ENCODE data around the gene PDLIM5.
"Not testable (repeated sequence)": the region's sequence is repeated elsewhere in the genome, so short reads cannot be mapped to it uniquely, and the experiment has no call there.

The PDLIM5 gene

GRCh38 chr4:94665021-94665420 is 213.3 kb downstream of the PDLIM5 start:
- not testable (repeated sequence) for DNase-seq

GRCh38 chr4:94665500-94666404 is 214.0 kb downstream of the PDLIM5 start:
- no peak for DNase-seq

GRCh38 chr4:94668724-94669123 is 217.0 kb downstream of the PDLIM5 start:
- DNase-seq, result no peak

DNA sequence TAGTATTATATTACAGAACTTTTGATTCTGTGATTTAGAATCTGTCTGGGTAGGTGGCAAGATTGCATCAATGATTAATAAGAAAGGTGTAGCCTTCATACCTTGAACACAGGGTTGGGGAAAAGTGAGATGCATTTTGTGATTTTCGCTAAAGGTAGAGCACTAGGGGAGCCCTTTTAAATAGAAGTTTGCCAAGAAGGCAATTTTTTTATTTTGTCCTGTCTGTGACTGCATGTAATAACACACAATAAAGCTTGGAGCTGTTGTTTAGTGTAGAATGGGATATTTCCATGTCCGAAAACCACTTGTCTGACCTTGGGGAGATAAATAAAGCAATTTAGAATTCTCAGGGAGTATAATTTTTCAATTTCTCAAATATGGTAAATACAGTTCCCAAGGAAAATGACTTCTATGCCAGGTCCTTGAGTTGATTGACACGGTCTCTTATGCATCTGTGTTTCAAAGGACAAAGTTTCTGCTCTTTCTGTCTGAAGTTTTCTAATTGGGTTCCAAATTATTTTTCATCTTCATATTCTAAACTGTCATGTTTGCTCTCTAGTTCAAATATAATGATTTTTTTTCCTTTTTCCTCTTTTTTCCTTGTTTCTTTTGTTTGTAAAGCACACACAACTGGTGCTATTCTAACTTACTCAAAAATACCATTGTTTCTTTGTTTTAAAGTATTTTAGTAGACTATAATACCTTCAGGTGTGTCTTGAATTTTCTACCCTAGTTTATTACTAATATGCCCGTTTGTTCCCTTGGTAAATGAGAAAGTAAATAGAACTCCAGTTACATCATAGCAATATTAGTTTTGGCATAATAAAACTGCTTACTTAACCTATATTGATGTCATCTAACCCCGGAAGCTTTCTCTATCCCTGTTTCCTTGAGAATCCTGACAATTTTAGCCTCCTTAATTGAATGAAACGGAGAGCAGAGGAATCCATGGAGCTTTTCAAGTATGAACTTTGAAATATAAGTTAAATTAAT is 218.2 kb downstream of the PDLIM5 start:
- no peak for DNase-seq

GRCh38 chr4:94671113-94671512 is 219.4 kb downstream of the PDLIM5 start:
- DNase-seq, result no peak

- DNase-seq, result no peak
These were observed 222.2 kb downstream of the PDLIM5 start for GRCh38 chr4:94673961-94674360.

- DNase-seq, result no peak
These were observed 225.2 kb downstream of the PDLIM5 start for GRCh38 chr4:94676970-94677369.

DNA sequence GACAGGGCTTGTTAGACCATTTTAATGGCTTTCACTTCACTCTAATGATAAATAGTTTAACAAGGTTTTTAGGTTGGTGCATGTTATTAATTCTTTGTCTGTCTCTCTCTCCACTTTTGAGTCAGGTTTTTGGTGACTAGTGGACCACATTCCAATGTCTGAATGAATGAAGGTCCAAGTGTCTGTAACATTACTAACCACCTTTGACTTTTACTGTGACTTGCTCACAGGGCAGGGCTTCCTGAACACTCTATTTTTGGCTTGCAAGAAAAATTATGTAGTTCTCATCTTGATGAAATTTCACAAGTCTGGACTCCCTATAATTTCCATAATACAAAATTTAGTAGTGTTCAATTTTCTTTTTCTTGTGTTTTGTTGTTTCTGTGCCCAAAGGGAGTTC is 227.2 kb downstream of the PDLIM5 start:
- no peak for DNase-seq

DNA sequence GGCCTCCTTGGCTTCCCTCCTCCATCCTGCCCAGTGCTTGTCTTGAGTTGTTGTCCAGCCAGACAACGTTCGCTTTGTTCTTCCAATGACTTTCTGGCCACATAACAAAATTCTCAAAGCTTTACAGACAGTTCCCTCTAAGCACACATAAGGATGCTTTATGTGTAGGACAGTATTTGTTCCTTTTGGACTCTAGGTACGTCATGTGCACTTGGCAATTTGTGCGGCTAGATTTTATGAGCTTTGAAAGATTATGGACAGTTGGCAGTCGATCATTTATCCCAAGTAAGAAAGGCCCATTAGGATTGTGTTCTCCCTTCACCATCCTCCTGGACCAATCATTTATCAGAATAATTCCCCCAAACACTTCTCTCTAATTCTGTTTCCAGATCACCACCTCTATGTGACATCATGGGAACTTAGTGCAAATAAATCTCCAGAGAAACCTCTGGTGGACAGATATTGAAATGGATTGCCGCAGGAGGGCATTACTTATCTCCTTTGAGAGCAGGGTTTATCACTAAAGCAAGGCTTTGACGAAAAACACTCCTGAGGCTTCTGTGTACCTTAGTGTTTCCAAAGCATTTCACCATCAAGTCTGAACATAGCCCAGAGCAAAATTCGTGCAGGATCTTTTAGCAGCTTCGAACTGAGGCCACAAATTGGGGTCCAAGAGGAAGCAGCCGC is 228.6 kb downstream of the PDLIM5 start:
- DNase-seq, result no peak

- no peak for DNase-seq
These were observed 234.3 kb downstream of the PDLIM5 start for GRCh38 chr4:94686086-94686485.

DNA sequence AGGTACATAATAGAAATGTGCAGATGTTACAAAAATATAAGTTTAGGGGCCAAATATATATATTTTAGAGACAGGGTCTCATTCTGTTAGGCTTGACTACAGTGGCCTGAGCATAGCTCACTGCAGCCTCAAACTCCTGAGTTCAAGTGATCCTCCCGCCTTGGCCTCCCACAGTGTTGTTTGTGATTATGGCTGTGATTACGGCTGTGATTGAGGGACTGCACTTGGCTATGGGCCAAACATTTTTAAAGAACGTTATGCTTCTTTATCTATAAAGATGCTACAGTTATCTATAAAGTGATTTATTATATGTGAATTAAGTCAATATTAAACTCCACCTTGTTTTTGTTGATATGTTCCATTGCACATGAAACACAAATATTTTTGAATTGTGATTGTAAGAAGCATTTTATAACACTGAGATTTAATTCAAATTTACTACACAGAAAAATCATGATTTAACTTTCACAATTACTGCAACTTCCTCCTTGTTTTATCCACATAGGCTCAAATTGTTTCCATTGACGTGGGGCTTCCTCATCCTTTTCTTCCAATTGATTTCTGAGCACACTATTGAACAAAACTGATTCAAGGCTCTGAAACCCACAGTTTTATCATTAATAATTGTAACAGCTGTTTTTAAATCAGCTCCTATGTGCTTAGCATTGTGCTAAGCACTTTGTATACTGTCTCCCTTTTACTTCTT is 237.6 kb downstream of the PDLIM5 start:
- no peak for DNase-seq

DNA sequence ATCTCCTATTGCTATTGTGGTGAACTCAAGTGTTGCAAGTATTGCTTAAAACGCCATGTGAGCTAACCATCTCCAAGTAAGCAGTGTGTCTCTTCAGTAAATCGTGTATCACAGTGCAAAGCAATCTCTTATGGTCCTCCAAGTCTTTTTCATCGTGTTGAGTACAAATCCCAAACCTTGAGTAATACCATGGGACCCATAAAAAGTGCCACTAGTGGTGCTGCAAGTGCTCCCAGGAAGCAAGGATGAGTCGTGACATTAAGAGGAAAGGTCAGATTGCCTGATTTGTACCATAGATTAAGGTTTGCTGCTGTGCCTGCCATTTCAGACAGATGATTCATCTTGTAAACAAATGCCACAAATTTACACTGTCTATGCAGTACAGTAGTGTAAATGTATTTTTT is 239.1 kb downstream of the PDLIM5 start:
- no peak for DNase-seq

DNA sequence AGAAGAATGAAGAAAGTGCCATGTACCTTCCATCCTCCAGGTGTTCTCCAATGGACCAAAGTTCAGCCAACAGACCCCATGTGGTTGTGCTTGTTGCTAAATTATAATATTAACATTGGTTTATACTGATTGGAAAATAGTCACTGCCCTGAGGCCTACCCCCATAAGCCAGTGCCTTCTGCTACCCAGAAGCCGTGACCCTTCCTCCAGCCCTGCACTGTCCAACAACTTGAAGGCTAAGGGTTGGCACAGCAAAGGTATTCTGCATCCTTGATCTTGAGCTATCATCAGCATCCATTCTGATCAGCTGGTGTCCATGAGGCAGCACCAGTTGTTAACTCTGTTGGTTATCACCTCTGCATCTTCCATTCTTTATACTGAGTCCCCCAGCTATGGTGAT is 239.8 kb downstream of the PDLIM5 start:
- no peak for DNase-seq

GRCh38 chr4:94695384-94695783 is 243.6 kb downstream of the PDLIM5 start:
- DNase-seq, result no peak

- no peak for DNase-seq
These were observed 246.4 kb downstream of the PDLIM5 start for GRCh38 chr4:94698187-94698586.

GRCh38 chr4:94700298-94700697 is 248.6 kb downstream of the PDLIM5 start:
- DNase-seq, result no peak

GRCh38 chr4:94701631-94702300 is 250.0 kb downstream of the PDLIM5 start:
- DNase-seq, result no peak

DNA sequence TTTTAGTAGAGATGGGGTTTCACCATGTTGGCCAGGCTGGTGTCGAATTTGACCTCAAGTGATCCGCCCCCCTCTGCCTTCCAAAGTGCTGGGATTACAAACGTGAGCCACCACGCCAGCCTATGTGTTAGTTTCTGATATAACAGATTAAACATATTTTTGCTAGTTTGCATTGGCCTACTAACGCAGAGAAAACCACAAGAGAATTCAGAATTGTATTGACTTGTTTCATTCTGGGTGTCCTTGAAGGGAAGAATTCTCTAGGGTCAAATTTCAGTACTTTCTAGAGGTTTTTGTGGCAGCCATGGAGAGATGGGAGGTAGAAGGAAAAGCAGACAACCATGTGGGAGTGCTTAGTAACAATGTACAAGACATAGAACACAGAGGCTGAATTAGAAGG is 259.9 kb downstream of the PDLIM5 start:
- DNase-seq, result no peak

- DNase-seq, result no peak
These were observed 262.8 kb downstream of the PDLIM5 start for GRCh38 chr4:94714365-94715160.

DNA sequence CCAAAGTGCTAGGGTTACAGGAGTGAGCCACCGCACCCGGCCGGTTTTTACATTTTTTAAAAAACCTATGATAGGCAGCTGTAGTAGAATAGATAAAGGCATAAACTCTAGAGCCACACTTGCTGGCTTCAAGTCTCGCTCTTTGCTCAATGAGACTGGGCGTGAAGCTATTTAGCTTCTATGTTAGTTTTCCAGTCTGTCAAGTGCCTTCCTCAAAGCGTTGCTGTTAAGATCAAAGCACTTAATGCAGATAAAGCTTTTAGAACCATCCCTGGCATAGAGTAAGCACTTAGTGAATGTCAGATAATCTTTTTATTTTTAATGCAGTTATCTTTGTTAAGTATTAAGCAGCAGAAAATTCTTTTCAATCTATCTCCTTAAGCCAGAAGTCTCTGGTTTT is 264.0 kb downstream of the PDLIM5 start:
- DNase-seq, result no peak

Measured in NCI-H187 treated with DMSO at 0.1 percent for 48 hours (cell line).